Urinary bladder (tissue), 4 donors: ENCODE results near the gene OPTC. TPM values are rescaled to one million over a fixed set of nuclear protein-coding genes. Genes with fewer than 3 reads are reported as not detected.

Experiments
- DNase-seq: peaks from one replicate; pipeline ENCODE4 v3.0.0-alpha.2; 2015; ENCODE audit errors: extremely low spot score
- H3K27ac ChIP-seq: one replicate; pipeline ENCODE4 v1.5.1; 2013; ENCODE audit warnings: low read depth, mild to moderate bottlenecking, moderate library complexity
- H3K36me3 ChIP-seq: one replicate; pipeline ENCODE4 v1.6.1; 2013; ENCODE audit warnings: mild to moderate bottlenecking, moderate library complexity; ENCODE audit not compliant: insufficient read depth
- H3K4me1 ChIP-seq: one replicate; pipeline ENCODE4 v1.6.1; 2013; ENCODE audit warnings: mild to moderate bottlenecking, moderate library complexity; ENCODE audit not compliant: insufficient read depth
- H3K4me3 ChIP-seq: one replicate; pipeline ENCODE4 v1.5.1; 2013; ENCODE audit warnings: low read depth, low read length
- WGBS: extraction: QIAGEN DNeasy Blood & Tissue Kit; methylation state at CpG from one replicate; pipeline ENCODE4 v1.1.7; 2013; 5-methylcytosine and 5-hydroxymethylcytosine counted together
- polyA plus RNA-seq: library from polyadenylated mRNA; stranded (reverse); fragments of 200-250 nt; gene quantifications from one replicate; pipeline ENCODE4 v1.2.3, GENCODE V29; 2013
- total RNA-seq: library from RNA; depleted of rRNA; stranded (reverse); fragments of >200 nt; gene quantifications from one replicate; pipeline ENCODE4 v1.2.3, GENCODE V29; 2014
- donor health status: healthy with polysubstance abuse.
- donor health status: healthy.

The OPTC gene
- total and polyA plus RNA-seq, 2 donors, result 0.05 TPM; not detected in 1

DNA sequence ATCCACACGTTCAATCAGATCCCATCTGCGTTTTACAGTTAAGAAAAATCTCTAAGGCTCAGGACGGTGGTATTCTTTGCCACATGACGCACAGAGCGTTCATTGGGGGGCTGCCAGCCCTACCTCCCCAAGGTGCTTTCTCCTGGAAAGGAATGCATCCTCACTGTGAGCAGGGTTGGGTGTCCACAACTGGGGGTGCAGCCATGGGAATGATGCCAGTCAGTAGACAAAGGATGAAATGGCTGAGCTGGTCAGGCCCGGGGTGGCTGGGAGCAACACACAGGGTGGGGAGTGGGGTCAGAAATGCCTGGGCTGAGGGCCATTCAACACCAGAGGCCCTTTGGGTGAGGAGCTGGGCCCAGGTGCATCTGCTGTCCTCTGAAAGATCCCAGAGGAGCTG lies 25.9 kb downstream of the OPTC start:
- Histone ChIP-seq H3K4me3 (no peak overlapping the region), H3K36me3 (no peaks in the 10 kb centered on the region), H3K4me1 (no peaks in the 10 kb centered on the region), H3K27ac (no peak overlapping the region)
- no peak for DNase-seq
- 91% methylated on average over 6 of the region's 6 CpGs for WGBS

DNA sequence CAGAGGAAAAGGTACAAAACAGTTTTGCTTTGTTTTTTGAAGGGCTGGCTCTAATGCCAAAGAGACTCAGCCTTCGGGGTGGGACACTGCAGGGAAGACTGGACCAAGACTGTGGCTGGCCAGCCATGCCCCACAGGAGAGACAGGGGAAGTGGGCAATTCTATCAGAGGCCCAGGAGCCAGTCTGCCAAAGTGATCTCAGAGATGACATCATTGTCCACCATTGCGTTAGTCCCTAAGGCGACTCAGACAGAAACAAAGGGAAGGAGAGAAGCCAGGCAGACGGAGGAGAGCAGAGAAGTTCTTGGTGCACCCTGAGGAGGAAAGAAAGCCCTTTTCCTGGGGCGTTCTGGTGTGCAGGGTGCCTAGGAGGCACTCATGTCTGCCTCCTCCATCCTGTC lies 26.4 kb downstream of the OPTC start:
- H3K4me3 ChIP-seq, result no peak overlapping the region
- no peaks in the 10 kb centered on the region for H3K4me1 ChIP-seq
- H3K36me3 ChIP-seq, result no peaks in the 10 kb centered on the region
- H3K27ac ChIP-seq, result no peak overlapping the region
- 76% methylated on average over 5 of the region's 5 CpGs for WGBS
- no peak for DNase-seq

DNA sequence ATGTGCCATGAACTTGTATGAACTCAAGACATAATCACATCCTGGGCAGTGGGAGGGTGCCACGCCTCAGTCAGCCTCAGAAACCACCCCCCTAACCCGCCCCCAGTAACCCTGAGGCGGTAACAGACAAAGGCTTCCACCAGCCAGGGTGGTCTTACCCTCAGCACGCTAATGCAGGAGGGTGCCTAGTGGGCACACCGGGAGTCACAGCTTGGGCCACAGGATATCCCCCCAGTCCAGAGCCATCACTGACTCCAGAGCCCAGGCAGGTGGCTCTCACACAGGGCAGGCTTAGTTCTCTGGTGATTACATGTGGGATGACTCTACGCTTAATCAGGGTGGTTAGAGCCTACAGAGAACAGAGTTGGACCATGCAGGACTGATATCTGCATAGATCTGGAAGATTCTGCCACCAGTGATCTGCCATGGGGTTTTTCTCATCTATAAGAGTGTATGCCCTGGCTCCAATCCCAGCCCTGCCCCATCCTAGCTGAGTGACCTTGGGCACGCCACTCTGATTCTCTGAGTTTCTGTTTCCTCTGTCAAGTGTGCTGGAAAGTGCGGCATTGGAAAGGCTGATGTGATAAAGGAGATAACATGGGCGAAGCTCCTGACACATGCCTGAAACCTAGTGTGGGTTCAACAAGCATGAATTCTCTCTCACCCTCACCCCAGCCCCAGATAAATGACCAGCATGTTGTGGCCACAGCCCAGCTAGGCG lies 27.3 kb downstream of the OPTC start:
- Histone ChIP-seq H3K36me3 (no peaks in the 10 kb centered on the region), H3K4me3 (no peak overlapping the region), H3K27ac (no peak overlapping the region), H3K4me1 (no peaks in the 10 kb centered on the region)
- no peak for DNase-seq
- WGBS, result 73% methylated on average over 10 of the region's 10 CpGs

DNA sequence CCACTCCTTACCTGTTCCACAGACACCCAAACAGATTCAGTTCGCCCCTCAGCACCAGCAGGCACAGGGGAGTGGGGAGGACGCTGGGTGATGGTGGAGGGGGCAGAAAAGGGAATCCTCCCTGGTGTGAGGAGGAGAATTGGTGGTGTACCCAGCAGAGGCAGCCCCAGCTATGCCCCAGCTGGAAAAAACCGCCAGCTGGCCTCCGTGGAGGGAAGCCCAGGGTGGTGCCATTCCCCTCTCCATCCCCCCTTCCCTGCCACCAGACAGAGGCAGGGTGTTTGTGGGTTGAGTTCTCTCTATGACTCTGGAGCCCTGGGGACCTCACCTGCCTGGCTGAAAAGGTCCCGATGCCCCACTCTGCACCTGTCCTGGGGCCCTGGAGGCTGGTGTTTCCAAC lies 27.9 kb downstream of the OPTC start:
- Histone ChIP-seq H3K27ac (no peak overlapping the region), H3K36me3 (no peaks in the 10 kb centered on the region), H3K4me3 (no peak overlapping the region), H3K4me1 (no peaks in the 10 kb centered on the region)
- WGBS, result 77% methylated on average over 5 of the region's 5 CpGs
- no peak for DNase-seq

DNA sequence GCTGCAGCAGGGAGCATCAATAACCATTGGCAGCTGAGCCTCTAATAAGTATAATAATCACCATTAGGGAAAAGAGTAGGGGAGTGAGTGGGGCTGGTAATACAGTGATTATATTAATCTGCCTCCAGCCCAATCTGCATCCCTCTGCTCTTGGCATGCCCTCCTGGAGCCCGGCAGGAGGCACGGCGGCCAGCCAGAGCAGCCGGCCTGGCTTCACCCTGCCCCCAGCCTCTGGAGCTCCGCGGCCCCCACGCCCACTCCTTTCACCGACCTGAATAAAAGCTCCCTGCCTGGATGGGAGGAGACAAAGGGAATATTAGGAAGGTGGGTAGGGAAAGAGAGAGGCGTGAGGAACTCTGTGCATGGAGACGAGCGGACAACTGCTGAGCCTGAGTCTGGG lies 28.3 kb downstream of the OPTC start:
- WGBS, result 46% methylated on average over 11 of the region's 11 CpGs
- H3K27ac ChIP-seq, result no peak overlapping the region
- no peaks in the 10 kb centered on the region for H3K36me3 ChIP-seq
- no peak for DNase-seq
- H3K4me3 ChIP-seq, result no peak overlapping the region
- H3K4me1 ChIP-seq, result no peaks in the 10 kb centered on the region

DNA sequence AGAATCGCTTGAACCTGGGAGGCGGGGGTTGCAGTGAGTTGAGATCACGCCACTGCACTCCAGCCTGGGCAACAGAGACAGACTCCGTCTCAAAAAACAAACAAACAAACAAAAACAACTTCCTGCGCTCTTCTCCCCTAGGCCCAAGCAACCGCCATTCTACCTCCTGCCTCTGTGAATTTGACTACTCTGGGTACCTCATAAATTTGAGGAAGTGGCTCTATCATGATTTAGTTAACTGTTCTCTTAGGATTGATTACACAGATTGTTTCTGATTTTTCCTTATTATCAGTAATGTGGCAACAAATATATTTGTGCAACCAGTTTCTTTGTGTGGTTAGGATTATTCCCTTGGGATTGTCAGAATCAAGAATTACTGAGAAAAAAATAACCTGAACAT lies 29.7 kb downstream of the OPTC start:
- no peak for DNase-seq
- no peaks in the 10 kb centered on the region for H3K4me1 ChIP-seq
- 89% methylated on average over 6 of the region's 6 CpGs for WGBS
- H3K36me3 ChIP-seq, result no peaks in the 10 kb centered on the region
- H3K27ac ChIP-seq, result no peak overlapping the region
- H3K4me3 ChIP-seq, result no peak overlapping the region

DNA sequence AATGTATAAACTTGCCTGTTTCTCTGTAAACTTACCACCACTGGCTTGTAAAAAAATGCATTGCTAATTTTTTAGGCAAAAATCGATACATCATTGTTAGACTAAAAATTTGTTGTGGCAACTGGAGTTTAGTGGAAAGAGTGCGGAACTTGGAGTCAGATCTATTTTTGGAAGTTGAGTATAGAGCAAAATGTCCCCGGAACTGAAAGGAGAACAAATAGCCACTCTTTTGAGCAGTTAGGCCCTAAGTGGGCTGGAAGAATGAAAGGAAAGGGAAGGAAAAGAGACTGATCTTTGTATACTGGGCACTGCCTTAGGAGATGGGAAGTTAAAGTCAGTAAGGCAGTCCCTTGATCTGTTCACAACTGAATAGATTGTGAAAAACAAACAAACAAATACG lies 30.2 kb downstream of the OPTC start:
- Histone ChIP-seq H3K4me1 (no peaks in the 10 kb centered on the region), H3K27ac (no peak overlapping the region), H3K4me3 (no peak overlapping the region), H3K36me3 (no peaks in the 10 kb centered on the region)
- DNase-seq, result no peak
- 68% methylated on average over 4 of the region's 4 CpGs for WGBS

DNA sequence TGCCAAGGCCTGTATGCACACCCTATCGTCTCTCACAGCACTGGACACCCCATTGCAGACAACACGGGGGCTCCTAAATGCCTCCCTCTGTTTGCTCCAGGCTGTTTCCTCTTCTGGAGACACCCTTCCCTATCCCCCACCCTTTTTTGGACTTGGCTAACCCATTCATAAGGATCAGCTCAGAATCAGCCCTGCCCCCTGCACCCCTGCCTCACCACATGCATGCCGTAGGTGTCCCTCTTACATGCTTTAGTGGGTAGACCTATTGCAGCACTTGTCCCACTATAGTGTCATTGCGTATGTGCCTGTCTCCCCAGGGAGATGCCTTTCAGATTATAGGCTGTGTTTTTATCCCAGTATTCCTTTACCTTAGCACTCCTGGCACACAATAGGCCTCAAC lies 30.9 kb downstream of the OPTC start:
- H3K27ac ChIP-seq, result no peak overlapping the region
- H3K4me1 ChIP-seq, result no peaks in the 10 kb centered on the region
- no peaks in the 10 kb centered on the region for H3K36me3 ChIP-seq
- no peak overlapping the region for H3K4me3 ChIP-seq
- no peak for DNase-seq
- 83% methylated on average over 4 of the region's 4 CpGs for WGBS

DNA sequence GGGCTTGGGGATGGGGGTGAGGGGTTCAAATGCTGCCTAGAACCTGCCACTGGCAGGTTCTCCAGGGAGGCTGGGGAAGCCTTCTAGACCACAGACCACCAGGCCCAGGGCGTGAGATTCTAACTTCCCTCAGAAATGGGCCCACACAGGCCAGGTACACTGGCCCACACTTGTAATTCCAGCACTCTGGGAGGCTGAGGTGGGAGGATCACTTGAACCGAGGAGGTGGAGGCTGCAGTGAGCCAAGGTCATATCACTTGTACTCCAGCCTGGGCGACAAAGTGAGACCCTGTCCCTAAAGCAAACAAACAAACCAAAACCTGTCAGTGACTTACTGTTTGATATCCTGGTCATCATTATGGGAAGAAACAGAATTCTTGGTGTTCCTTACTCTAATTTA lies 31.7 kb downstream of the OPTC start:
- DNase-seq, result no peak
- no peak overlapping the region for H3K27ac ChIP-seq
- H3K4me1 ChIP-seq, result no peaks in the 10 kb centered on the region
- WGBS, result 91% methylated on average over 3 of the region's 3 CpGs
- no peaks in the 10 kb centered on the region for H3K36me3 ChIP-seq
- no peak overlapping the region for H3K4me3 ChIP-seq

DNA sequence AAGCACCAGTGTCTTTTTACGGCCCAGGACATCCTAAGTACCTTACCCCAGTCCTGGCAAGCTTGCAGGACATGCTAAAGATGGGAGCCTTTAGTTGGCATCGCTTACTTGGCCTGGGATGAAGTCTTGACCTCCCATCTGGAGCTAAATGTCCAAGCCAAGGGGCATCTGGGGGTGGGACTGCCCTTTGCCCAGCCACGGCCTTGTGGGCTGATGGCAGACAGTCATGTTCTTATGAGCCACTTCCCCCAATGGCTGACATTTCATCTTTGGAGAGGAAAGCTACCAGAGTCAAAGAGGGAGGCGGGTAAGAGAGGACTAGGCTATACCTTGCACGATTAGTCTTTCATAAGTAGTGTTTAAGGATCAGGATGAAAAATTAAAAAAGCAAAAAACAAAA lies 32.2 kb downstream of the OPTC start:
- H3K4me3 ChIP-seq, result no peak overlapping the region
- no peaks in the 10 kb centered on the region for H3K36me3 ChIP-seq
- no peaks in the 10 kb centered on the region for H3K4me1 ChIP-seq
- H3K27ac ChIP-seq, result no peak overlapping the region
- DNase-seq, result no peak
- 86% methylated on average over 5 of the region's 5 CpGs for WGBS

DNA sequence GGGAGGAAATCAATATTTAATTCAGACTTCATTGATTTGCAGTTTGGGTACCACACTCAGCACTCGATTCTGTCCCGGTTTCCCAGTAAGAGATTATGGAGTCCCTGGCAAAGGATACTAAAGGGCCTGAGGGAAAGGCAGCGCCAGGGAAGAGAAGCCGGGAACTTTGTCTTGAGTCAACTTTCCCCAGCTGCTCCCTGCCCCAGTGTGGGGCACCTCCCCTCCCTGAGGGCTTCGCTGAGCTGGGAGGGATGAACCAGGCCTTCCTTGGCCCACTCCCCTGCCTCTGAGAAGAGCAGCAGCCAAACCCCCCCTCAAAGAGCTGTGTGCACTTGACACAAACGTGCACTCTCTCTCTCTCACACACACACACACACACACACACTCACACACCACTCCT lies 32.6 kb downstream of the OPTC start:
- Histone ChIP-seq H3K27ac (no peak overlapping the region), H3K4me3 (no peak overlapping the region), H3K4me1 (no peaks in the 10 kb centered on the region), H3K36me3 (no peaks in the 10 kb centered on the region)
- no peak for DNase-seq
- 31% methylated on average over 6 of the region's 6 CpGs for WGBS

DNA sequence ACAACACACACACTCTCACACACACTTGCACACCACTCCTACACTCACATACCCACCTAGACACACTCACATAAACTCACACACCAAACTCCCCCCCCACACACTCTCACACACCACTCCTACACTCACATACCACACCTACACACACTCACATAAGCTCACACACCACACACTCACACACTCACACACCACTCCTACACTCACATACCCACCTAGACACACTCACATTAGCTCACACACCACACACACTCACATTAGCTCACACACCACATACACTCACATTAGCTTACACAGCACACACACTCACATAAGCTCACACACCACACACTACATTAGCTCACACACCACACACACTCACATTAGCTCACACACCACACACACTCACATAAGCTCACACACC lies 33.1 kb downstream of the OPTC start:
- Histone ChIP-seq H3K27ac (no peak overlapping the region), H3K36me3 (no peaks in the 10 kb centered on the region), H3K4me3 (no peak overlapping the region), H3K4me1 (no peaks in the 10 kb centered on the region)
- no peak for DNase-seq

DNA sequence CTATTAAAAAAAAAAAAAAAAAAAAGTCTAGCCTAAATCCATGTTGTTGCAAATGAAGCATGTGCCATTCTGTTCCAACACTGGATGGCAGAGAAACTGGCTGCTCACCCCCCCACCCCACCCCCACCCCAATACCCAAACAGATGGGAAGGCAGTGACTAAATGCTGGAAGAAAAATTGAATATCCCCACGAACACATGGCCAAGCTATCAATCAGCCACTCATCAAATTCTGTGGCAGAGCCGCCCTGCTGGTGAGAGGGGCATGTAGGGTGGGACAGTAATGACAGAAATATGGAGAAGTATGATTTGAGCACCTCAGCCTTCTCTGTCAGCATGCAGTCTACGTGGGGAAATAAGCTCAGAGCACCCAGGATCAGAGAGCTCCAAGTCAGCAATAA lies 34.1 kb downstream of the OPTC start:
- DNase-seq, result no peak
- no peak overlapping the region for H3K27ac ChIP-seq
- 95% methylated on average over 3 of the region's 3 CpGs for WGBS

DNA sequence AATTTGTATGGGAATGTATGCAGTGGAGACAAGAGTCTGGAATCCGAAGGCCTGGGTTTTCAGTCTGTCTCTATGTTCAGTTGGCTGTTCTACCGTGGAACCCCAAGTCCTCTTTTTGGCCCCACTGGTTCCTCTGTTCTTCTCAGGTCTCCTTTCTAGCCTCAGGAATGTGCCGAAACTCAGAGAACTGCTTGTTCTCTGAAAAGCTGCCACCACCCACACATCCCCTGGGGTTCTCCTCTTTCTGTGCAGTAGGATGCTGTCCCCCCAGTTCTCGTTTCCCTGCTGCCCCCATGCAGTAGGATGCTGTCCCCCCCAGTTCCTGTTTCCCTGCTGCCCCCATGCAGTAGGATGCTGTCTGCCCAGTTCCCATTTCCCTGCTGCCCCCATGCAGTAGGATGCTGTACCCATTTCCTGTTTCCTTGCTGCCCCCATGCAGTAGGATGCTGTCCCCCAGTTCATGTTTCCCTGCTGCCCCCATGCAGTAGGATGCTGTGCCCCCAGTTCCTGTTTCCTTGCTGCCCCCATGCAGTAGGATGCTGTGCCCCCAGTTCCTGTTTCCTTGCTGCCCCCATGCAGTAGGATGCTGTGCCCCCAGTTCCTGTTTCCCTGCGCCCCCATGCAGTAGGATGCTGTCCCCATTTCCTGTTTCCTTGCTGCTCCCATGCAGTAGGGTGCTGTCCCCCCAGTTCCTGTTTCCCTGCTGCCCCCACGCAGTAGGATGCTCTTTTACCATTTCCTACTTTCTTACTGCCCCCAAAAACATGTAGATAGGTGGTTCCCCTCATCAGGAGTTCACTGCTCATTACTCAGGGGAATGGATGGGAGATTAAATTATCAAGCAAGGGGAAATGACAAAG lies 35.3 kb downstream of the OPTC start:
- H3K27ac ChIP-seq, result no peak overlapping the region
- H3K4me3 ChIP-seq, result no peak overlapping the region
- no peaks in the 10 kb centered on the region for H3K36me3 ChIP-seq
- 78% methylated on average over 6 of the region's 6 CpGs for WGBS
- no peak for DNase-seq
- H3K4me1 ChIP-seq, result no peaks in the 10 kb centered on the region

More for the DNA sequence above, 34.1 kb downstream of the OPTC start:
- H3K4me3 ChIP-seq, result no peak overlapping the region
- no peaks in the 10 kb centered on the region for H3K36me3 ChIP-seq
- H3K4me1 ChIP-seq, result no peaks in the 10 kb centered on the region
